ENCODE results near the gene ARID4A. TPM values are rescaled to one million over a fixed set of nuclear protein-coding genes. Genes with fewer than 3 reads are reported as not detected.

The ARID4A gene
- total and polyA plus RNA-seq, 2 of the 13 experiments (the other 11 are each of a cell fraction or from before 2014, with no cell fraction given), result 7.2 to 9.7 TPM

- TF ChIP-seq, protein P1, sequence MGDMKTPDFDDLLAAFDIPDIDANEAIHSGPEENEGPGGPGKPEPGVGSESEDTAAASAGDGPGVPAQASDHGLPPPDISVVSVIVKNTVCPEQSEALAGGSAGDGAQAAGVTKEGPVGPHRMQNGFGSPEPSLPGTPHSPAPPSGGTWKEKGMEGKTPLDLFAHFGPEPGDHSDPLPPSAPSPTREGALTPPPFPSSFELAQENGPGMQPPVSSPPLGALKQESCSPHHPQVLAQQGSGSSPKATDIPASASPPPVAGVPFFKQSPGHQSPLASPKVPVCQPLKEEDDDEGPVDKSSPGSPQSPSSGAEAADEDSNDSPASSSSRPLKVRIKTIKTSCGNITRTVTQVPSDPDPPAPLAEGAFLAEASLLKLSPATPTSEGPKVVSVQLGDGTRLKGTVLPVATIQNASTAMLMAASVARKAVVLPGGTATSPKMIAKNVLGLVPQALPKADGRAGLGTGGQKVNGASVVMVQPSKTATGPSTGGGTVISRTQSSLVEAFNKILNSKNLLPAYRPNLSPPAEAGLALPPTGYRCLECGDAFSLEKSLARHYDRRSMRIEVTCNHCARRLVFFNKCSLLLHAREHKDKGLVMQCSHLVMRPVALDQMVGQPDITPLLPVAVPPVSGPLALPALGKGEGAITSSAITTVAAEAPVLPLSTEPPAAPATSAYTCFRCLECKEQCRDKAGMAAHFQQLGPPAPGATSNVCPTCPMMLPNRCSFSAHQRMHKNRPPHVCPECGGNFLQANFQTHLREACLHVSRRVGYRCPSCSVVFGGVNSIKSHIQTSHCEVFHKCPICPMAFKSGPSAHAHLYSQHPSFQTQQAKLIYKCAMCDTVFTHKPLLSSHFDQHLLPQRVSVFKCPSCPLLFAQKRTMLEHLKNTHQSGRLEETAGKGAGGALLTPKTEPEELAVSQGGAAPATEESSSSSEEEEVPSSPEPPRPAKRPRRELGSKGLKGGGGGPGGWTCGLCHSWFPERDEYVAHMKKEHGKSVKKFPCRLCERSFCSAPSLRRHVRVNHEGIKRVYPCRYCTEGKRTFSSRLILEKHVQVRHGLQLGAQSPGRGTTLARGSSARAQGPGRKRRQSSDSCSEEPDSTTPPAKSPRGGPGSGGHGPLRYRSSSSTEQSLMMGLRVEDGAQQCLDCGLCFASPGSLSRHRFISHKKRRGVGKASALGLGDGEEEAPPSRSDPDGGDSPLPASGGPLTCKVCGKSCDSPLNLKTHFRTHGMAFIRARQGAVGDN (CRISPR knock-in tag; IDR thresholded peaks at IDR 0.05), result no peak
- TF ChIP-seq, protein P2, sequence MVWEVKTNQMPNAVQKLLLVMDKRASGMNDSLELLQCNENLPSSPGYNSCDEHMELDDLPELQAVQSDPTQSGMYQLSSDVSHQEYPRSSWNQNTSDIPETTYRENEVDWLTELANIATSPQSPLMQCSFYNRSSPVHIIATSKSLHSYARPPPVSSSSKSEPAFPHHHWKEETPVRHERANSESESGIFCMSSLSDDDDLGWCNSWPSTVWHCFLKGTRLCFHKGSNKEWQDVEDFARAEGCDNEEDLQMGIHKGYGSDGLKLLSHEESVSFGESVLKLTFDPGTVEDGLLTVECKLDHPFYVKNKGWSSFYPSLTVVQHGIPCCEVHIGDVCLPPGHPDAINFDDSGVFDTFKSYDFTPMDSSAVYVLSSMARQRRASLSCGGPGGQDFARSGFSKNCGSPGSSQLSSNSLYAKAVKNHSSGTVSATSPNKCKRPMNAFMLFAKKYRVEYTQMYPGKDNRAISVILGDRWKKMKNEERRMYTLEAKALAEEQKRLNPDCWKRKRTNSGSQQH (CRISPR knock-in tag; IDR thresholded peaks at IDR 0.05; ENCODE audit: low read depth), result 0 out of 2 replicates have a peak, but pooled peaks have one; percentile 22
- TF ChIP-seq KDM6A (CRISPR knock-in tag; IDR thresholded peaks at IDR 0.05; ENCODE audit: low read depth) (no peak), GLMP (CRISPR knock-in tag; IDR thresholded peaks at IDR 0.05; ENCODE audit: borderline replicate concordance) (no peak), ZNF557 (CRISPR knock-in tag; IDR thresholded peaks at IDR 0.05) (no peak), ZNF773 (CRISPR knock-in tag; IDR thresholded peaks at IDR 0.05; ENCODE audit: borderline replicate concordance) (no peak), MATR3 (CRISPR knock-in tag; IDR thresholded peaks at IDR 0.05) (no peak), ZNF839 (CRISPR knock-in tag; IDR thresholded peaks at IDR 0.05; ENCODE audit: borderline replicate concordance) (0 out of 2 replicates have a peak, but pooled peaks have one; percentile 10), ZNF549 (CRISPR knock-in tag; IDR thresholded peaks at IDR 0.05) (no peak), ZBTB8A (CRISPR knock-in tag; IDR thresholded peaks at IDR 0.05; ENCODE audit: borderline replicate concordance, low read depth) (no peak), HNRNPL (IDR thresholded peaks at IDR 0.05; ENCODE audit: low read depth, low read length) (no peak), ZNF615 (CRISPR knock-in tag; IDR thresholded peaks at IDR 0.05; ENCODE audit: borderline replicate concordance) (no peak), ZNF432 (CRISPR knock-in tag; IDR thresholded peaks at IDR 0.05; ENCODE audit: borderline replicate concordance) (no peak), ZNF607 (CRISPR knock-in tag; IDR thresholded peaks at IDR 0.05; ENCODE audit: borderline replicate concordance) (no peak; the same call in 1 of the 2 replicates), RFX3 (CRISPR knock-in tag; IDR thresholded peaks at IDR 0.05) (no peak), ETV6 (CRISPR knock-in tag; conservative IDR thresholded peaks at IDR 0.05) (no peak), ZNF17 (CRISPR knock-in tag; IDR thresholded peaks at IDR 0.05) (no peak)
- TF ChIP-seq, protein P3, sequence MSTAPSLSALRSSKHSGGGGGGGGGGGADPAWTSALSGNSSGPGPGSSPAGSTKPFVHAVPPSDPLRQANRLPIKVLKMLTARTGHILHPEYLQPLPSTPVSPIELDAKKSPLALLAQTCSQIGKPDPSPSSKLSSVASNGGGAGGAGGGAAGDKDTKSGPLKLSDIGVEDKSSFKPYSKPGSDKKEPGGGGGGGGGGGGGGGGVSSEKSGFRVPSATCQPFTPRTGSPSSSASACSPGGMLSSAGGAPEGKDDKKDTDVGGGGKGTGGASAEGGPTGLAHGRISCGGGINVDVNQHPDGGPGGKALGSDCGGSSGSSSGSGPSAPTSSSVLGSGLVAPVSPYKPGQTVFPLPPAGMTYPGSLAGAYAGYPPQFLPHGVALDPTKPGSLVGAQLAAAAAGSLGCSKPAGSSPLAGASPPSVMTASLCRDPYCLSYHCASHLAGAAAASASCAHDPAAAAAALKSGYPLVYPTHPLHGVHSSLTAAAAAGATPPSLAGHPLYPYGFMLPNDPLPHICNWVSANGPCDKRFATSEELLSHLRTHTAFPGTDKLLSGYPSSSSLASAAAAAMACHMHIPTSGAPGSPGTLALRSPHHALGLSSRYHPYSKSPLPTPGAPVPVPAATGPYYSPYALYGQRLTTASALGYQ (CRISPR knock-in tag; IDR thresholded peaks at IDR 0.05), result no peak
- TF ChIP-seq, protein P4, sequence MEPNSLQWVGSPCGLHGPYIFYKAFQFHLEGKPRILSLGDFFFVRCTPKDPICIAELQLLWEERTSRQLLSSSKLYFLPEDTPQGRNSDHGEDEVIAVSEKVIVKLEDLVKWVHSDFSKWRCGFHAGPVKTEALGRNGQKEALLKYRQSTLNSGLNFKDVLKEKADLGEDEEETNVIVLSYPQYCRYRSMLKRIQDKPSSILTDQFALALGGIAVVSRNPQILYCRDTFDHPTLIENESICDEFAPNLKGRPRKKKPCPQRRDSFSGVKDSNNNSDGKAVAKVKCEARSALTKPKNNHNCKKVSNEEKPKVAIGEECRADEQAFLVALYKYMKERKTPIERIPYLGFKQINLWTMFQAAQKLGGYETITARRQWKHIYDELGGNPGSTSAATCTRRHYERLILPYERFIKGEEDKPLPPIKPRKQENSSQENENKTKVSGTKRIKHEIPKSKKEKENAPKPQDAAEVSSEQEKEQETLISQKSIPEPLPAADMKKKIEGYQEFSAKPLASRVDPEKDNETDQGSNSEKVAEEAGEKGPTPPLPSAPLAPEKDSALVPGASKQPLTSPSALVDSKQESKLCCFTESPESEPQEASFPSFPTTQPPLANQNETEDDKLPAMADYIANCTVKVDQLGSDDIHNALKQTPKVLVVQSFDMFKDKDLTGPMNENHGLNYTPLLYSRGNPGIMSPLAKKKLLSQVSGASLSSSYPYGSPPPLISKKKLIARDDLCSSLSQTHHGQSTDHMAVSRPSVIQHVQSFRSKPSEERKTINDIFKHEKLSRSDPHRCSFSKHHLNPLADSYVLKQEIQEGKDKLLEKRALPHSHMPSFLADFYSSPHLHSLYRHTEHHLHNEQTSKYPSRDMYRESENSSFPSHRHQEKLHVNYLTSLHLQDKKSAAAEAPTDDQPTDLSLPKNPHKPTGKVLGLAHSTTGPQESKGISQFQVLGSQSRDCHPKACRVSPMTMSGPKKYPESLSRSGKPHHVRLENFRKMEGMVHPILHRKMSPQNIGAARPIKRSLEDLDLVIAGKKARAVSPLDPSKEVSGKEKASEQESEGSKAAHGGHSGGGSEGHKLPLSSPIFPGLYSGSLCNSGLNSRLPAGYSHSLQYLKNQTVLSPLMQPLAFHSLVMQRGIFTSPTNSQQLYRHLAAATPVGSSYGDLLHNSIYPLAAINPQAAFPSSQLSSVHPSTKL (CRISPR knock-in tag; IDR thresholded peaks at IDR 0.05), result peak; percentile 44; the same call in 1 of the 2 replicates
Measured at GRCh38 chr14:58395562-58395811, 97.1 kb downstream of the ARID4A start (continued).

Data from HepG2 (cell line).